Mucosa of gallbladder (tissue), 1 donor: ENCODE measurements around the gene SIGLEC15. TPM values are rescaled to one million over a fixed set of nuclear protein-coding genes. Genes with fewer than 3 reads are reported as not detected.
"Not testable (repeated sequence)": the region's sequence is repeated elsewhere in the genome, so short reads cannot be mapped to it uniquely, and the experiment has no call there.

ENCODE experiments used
- DNase-seq: peaks from one replicate; pipeline ENCODE4 v3.0.0-alpha.2; 2020; ENCODE audit warnings: low spot score
- total RNA-seq: library from RNA; stranded (reverse); gene quantifications from one replicate; pipeline ENCODE4 v1.2.1, GENCODE V29; 2021
- donor health status: DM: no; HTN: no; CAD: no.

SIGLEC15 gene, protein sequence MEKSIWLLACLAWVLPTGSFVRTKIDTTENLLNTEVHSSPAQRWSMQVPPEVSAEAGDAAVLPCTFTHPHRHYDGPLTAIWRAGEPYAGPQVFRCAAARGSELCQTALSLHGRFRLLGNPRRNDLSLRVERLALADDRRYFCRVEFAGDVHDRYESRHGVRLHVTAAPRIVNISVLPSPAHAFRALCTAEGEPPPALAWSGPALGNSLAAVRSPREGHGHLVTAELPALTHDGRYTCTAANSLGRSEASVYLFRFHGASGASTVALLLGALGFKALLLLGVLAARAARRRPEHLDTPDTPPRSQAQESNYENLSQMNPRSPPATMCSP
- 4.7 TPM for total RNA-seq

DNA sequence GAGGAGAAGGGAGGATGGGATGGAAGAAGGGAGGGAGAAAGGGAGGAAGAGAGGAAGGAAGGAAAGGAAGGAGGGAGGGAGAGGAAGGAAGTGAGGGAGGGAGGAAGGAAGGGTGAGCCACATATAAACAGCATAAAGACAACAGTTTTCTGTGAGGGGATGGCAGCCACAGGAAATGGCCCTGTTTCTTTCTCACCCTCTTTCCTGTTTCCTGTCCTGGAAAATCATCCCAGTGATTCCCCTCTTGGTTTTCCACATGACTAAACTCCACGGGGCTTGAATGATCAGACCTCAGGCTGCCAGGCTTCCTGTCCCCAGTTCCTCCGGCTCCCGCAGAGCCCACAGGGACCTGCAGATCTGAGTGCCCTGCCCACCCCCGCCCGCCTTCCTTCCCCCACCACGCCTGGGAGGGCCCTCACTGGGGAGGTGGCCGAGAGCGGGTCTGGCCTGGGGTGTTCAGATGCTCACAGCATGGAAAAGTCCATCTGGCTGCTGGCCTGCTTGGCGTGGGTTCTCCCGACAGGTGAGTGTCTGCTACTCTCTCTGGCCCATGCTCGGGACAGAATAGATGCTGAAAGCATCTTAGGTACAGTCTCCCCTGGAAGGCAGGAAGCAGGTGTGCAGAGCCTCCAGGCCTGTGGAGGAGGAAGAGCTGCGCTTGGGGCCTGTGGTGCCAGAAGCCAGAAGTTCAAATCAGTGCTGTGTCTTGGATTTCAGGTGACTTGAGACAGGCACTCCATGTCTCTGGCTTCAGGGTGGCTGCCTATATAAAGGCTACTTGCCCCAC is at the start of gene SIGLEC15:
SIGLEC15 (plus strand) TSS at position 418 of the 787 bp plus-strand sequence; CDS start at position 472, 54 bp downstream.
- no peak for DNase-seq

GRCh38 chr18:45775743-45776142 is 49.7 kb upstream of the SIGLEC15 start:
- no peak for DNase-seq

- DNase-seq = no peak
Observed at GRCh38 chr18:45777393-45777792, 48.1 kb upstream of the SIGLEC15 start.

DNA sequence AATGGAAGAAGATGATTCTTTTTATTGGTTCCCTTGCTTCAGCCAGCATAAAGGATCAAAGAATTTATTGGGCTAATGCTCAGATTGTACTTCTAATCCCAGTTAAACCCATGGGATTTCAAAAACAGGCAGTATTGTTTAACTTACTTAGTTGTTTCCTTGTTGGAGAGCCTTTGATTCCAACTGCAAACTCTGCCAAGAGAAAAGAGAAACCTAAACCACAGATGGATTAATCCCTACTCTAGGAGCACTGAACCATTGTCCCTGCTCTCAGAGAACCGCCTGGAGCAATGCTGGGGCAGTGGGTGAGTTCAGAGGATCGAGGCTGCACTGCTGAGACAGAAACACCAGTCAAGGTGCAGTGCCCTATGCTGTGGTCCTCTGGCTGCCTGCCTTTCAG is 44.9 kb upstream of the SIGLEC15 start:
- no peak for DNase-seq

GRCh38 chr18:45782662-45783061 is 42.8 kb upstream of the SIGLEC15 start:
- DNase-seq = no peak

- DNase-seq = no peak
Observed at GRCh38 chr18:45783097-45784075, 42.1 kb upstream of the SIGLEC15 start.

- no peak for DNase-seq
Observed at GRCh38 chr18:45785134-45785533, 40.3 kb upstream of the SIGLEC15 start.

DNA sequence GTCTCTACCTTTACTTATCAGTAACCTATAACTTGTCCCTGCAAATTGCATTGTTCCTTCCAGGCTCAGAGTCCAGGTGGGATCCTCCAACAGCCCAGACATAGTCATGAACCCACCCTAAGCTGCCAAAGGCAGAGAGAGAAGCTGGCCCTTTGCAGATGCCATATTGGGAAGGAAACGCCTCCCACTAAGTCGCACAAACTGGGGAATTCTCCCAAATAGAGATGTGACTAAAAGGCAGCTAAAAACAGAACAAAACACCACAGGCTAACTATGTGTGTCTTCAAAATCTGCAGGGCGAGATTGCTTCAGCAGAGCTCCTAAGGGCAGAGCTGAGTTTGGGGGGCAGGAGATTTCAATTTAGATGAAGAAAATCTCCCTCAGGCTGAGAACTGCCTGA is 38.5 kb upstream of the SIGLEC15 start:
- no peak for DNase-seq

DNA sequence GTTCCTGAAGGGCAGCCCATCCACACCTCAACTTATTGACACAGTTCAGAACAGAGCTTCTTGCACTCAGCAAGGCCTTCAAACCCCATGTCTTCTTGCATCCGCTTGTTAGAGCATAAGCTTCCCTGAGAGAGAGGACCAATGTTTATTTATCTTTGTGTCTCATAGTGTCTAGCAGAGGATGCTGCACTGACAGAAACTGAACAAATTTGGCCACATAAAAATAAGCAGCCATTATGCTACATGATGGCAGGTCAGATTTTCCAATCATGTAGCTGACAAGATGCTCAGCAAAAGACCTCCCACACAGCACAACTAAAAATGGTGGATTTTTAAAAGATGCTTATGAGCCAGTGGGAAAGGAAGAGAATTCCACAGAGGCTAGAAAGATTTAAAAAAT is 38.1 kb upstream of the SIGLEC15 start:
- DNase-seq = no peak

GRCh38 chr18:45788861-45789260 is 36.6 kb upstream of the SIGLEC15 start:
- DNase-seq = no peak

GRCh38 chr18:45792506-45793263 is 32.8 kb upstream of the SIGLEC15 start:
- no peak for DNase-seq

- no peak for DNase-seq
Observed at GRCh38 chr18:45793264-45793965, 32.1 kb upstream of the SIGLEC15 start.

DNA sequence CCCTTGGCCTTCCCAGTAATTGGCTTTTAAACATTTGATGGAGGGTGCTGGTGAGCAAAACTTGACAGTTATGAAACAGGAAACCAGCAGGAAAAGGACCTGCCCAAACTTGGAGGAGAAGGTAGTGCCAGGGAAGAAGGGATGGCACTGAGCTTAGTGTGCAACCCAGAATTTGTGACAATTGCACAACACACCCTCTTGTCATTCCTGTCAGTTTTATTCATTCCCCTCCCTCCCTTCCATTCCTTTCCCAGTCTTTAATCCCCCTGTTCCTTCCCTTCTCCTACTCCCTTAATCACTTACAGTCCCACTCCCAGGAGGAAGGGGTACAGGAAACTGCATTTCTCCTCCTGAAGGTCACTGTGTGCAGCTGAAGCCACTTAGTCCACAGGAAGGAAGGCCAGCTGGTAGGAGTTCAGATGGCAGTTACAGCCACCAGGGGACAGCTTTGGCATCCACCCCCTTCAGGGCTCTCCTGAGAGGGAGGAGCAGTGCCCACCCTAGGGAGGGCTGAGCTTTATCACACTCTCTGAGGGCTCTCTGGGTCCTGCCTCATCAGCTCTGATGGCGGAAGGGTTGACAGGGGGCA is 24.0 kb upstream of the SIGLEC15 start:
- DNase-seq = no peak

DNA sequence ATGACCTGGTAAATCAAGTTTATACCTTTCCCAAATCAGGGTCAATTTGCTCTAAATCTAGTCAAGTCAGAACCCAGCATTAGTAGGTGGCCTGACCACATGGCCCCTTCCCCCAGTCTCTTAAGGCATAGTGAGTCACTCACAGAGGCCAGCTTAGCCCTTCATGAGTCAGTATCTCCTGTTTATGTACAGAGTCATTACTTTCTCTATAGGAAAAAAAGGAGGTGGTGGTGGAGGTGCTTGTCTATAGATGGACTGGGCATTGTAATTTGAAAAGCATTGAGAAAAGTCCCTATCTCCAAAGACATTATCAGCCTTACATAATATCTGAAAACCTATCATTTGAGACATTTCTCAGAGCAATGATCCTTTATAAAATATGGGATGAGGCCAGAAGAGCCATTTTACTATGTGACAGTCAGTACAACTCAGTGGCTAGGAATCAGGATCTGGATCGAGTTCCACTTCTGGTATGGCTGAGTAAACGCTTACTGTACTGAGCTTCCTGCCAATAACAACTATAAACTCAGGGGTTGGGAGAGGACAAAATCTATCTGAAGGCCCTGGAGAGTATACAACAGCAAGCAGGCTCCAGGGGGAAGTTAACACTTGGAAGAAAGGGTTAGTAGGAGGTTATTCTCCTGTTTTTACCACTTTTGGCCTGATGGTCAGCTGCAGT is 22.5 kb upstream of the SIGLEC15 start:
- no peak for DNase-seq

DNA sequence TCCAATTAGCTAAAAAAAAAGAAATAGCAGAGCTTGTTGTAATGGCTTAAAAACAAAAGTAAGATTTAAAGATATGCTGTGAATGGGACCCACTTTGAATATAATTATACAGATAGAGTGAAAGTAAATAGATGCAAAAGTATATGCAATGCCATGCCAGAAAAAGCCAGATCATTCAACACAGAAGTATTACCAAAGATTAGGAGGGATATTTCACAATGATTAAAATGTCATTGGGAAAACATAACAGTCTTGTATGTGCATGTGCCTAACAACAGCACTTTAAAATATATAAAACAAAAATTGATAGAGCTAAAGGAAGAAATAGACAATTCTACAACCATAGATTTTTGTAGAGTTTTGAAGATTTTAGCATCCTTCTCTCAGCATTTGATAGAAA is 19.9 kb upstream of the SIGLEC15 start:
- DNase-seq = no peak

DNA sequence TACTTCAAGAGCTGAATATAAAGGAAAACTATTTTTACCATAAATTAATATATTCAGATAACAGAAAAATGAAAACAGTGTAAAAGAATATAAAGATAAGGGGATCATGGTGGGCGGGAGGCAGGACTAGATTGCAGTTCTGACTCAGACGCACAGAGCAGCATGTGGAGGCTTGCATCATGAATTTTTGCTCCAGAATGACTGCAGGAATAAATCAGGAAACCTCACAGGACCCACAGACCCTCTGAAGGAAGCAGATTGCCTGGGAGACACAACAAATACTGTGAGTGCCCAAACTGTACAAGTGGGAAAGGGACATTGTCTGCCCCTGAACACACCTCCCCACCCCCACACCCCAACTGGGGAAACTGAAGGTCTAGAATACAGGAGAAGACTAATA is 19.2 kb upstream of the SIGLEC15 start:
- no peak for DNase-seq

DNA sequence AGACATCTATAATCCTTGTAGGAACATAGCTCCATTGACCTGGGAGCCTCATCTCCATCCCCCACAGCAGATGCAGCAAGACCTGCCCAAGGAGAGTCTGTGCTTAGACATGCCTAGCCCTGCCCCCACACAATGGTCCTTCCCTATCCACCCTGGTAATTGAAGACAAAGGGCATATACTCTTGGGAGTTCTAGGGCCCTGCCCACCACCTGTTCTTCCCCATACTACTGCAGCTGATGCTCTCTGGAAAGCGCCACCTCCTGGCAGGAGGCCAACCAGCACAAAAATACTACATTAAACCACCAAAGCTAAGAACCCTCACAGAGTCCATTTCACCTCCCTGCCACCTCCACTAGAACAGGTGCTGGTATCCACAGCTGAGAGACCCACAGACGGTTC is 18.3 kb upstream of the SIGLEC15 start:
- DNase-seq = not testable (repeated sequence)

- DNase-seq = not testable (repeated sequence)
Observed at GRCh38 chr18:45814733-45815132, 10.7 kb upstream of the SIGLEC15 start.

GRCh38 chr18:45817543-45817942 is 7.9 kb upstream of the SIGLEC15 start:
- no peak for DNase-seq

GRCh38 chr18:45818765-45819164 is 6.7 kb upstream of the SIGLEC15 start:
- not testable (repeated sequence) for DNase-seq
